ENCODE measurements around the gene KCNQ1OT1.

DNA sequence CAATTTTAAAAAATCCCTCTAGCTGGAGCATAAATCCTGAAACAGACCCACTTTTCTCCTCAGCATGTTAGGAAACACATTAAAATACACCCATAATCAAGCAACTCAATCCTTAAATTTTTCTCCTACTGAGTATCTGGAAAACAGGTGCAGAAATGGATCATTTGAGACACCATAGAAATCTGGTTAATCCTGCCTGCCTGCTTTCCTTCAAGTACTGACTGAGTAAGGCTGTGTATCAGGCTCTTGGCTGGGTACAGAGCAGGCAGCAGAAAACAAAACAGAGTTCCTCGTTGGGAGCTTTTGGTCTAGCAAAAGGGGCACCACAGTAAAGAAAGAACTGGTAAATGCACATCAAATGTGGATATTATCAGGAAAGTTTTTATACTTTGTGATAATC is 1.9 kb downstream of the KCNQ1OT1 start:
- TF ChIP-seq REST (IDR thresholded peaks at IDR 0.05; ENCODE audit: low read depth, low read length) = no peak
- TF ChIP-seq, protein P1, sequence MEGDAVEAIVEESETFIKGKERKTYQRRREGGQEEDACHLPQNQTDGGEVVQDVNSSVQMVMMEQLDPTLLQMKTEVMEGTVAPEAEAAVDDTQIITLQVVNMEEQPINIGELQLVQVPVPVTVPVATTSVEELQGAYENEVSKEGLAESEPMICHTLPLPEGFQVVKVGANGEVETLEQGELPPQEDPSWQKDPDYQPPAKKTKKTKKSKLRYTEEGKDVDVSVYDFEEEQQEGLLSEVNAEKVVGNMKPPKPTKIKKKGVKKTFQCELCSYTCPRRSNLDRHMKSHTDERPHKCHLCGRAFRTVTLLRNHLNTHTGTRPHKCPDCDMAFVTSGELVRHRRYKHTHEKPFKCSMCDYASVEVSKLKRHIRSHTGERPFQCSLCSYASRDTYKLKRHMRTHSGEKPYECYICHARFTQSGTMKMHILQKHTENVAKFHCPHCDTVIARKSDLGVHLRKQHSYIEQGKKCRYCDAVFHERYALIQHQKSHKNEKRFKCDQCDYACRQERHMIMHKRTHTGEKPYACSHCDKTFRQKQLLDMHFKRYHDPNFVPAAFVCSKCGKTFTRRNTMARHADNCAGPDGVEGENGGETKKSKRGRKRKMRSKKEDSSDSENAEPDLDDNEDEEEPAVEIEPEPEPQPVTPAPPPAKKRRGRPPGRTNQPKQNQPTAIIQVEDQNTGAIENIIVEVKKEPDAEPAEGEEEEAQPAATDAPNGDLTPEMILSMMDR (IDR thresholded peaks at IDR 0.05) = no peak
- TF ChIP-seq, protein P2, sequence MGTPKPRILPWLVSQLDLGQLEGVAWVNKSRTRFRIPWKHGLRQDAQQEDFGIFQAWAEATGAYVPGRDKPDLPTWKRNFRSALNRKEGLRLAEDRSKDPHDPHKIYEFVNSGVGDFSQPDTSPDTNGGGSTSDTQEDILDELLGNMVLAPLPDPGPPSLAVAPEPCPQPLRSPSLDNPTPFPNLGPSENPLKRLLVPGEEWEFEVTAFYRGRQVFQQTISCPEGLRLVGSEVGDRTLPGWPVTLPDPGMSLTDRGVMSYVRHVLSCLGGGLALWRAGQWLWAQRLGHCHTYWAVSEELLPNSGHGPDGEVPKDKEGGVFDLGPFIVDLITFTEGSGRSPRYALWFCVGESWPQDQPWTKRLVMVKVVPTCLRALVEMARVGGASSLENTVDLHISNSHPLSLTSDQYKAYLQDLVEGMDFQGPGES (IDR thresholded peaks at IDR 0.05; ENCODE audit: low read depth, low read length) = no peak
- TF ChIP-seq MXI1 (IDR thresholded peaks at IDR 0.05; ENCODE audit: low read depth, low read length) = no peak
- TF ChIP-seq FOSL2 (IDR thresholded peaks at IDR 0.05; ENCODE audit: borderline replicate concordance, low read depth) = no peak
- TF ChIP-seq SMC3 (IDR thresholded peaks at IDR 0.05; ENCODE audit: low read depth, low read length) = no peak

Measured in SK-N-SH (cell line).